SU-DHL-6 (cell line): ENCODE measurements around the gene PDZD8.
"Not testable (repeated sequence)": the region's sequence is repeated elsewhere in the genome, so short reads cannot be mapped to it uniquely, and the experiment has no call there.

ENCODE experiments used
- H2AFZ ChIP-seq: fragments of 200-600 bp; sonication (generic); 2 replicates; pipeline ENCODE4 v1.6.1; 2014; ENCODE audit warnings: low read depth, mild to moderate bottlenecking, moderate library complexity, mixed read lengths, antibody characterized with exemption, low read length; ENCODE audit not compliant: severe bottlenecking
- H3F3A ChIP-seq: fragments of 200-600 bp; shearing (Covaris generic); 2 replicates; pipeline ENCODE4 v1.6.0; 2016; ENCODE audit warnings: antibody characterized with exemption, mild to moderate bottlenecking; ENCODE audit not compliant: insufficient read depth
- H3K27ac ChIP-seq: fragments of 200-600 bp; sonication (generic); 2 replicates; pipeline ENCODE4 v1.5.1; 2016; ENCODE audit warnings: low read depth, mild to moderate bottlenecking, low read length, moderate library complexity, mixed read lengths
- H3K27me3 ChIP-seq: fragments of 200-600 bp; sonication (generic), shearing (Covaris generic); 2 replicates; pipeline ENCODE4 v1.6.0; 2014; ENCODE audit warnings: mild to moderate bottlenecking, low read length
- H3K36me3 ChIP-seq: fragments of 200-600 bp; sonication (generic); 2 replicates; pipeline ENCODE4 v1.6.1; 2014; ENCODE audit warnings: mild to moderate bottlenecking, low read length, mixed read lengths
- H3K4me2 ChIP-seq: fragments of 300-600, 200-600 bp; shearing (Covaris generic), sonication (generic); 2 replicates; pipeline ENCODE4 v1.6.0; 2014; ENCODE audit warnings: low read length, low read depth, mild to moderate bottlenecking; ENCODE audit not compliant: poor library complexity, severe bottlenecking
- H3K4me3 ChIP-seq: fragments of 200-600 bp; sonication (generic); 2 replicates; pipeline ENCODE4 v1.5.1; 2014; ENCODE audit warnings: antibody characterized with exemption, low read length, mild to moderate bottlenecking, mixed read lengths; ENCODE audit not compliant: insufficient read depth, poor library complexity, severe bottlenecking
- H3K79me2 ChIP-seq: fragments of 200-600 bp; sonication (generic); 2 replicates; pipeline ENCODE4 v1.6.1; 2014; ENCODE audit warnings: mild to moderate bottlenecking, low read length, moderate library complexity; ENCODE audit not compliant: insufficient read depth
- H3K9ac ChIP-seq: fragments of 200-600 bp; sonication (generic); 2 replicates; pipeline ENCODE4 v1.7.0; 2014; ENCODE audit warnings: mild to moderate bottlenecking, low read length
- H3K9me2 ChIP-seq: fragments of 200-600 bp; sonication (generic); replicated peaks from 2 replicates; pipeline ENCODE4 v1.6.1; 2014; ENCODE audit warnings: low read length; ENCODE audit not compliant: insufficient read depth
- H3K9me3 ChIP-seq: fragments of 200-600 bp; sonication (generic); 2 replicates; pipeline ENCODE4 v1.6.1; 2014; ENCODE audit warnings: low read length, mixed read lengths; ENCODE audit not compliant: insufficient read depth
- H4K20me1 ChIP-seq: fragments of 200-600 bp; sonication (generic); 2 replicates; pipeline ENCODE4 v1.6.1; 2014; ENCODE audit warnings: low read depth, mild to moderate bottlenecking, antibody characterized with exemption, low read length, moderate library complexity, mixed read lengths
- EZH2phosphoT487 ChIP-seq: fragments of 200-600 bp; sonication (generic), shearing (Covaris generic); conservative IDR thresholded peaks from 2 replicates; pipeline ENCODE4 v1.6.1; 2018; ENCODE audit warnings: mild to moderate bottlenecking, antibody characterized with exemption, low read length, moderate library complexity, mixed read lengths
- TF ChIP-seq, protein P1 (sequence below): fragments of 200-600 bp; sonication (generic); IDR thresholded peaks from one replicate; pipeline ENCODE4 v1.5.1; 2017; ENCODE audit warnings: antibody characterized with exemption, mild to moderate bottlenecking, low read length, moderate library complexity; ENCODE audit not compliant: insufficient read depth, poor library complexity, severe bottlenecking

Gene PDZD8

DNA sequence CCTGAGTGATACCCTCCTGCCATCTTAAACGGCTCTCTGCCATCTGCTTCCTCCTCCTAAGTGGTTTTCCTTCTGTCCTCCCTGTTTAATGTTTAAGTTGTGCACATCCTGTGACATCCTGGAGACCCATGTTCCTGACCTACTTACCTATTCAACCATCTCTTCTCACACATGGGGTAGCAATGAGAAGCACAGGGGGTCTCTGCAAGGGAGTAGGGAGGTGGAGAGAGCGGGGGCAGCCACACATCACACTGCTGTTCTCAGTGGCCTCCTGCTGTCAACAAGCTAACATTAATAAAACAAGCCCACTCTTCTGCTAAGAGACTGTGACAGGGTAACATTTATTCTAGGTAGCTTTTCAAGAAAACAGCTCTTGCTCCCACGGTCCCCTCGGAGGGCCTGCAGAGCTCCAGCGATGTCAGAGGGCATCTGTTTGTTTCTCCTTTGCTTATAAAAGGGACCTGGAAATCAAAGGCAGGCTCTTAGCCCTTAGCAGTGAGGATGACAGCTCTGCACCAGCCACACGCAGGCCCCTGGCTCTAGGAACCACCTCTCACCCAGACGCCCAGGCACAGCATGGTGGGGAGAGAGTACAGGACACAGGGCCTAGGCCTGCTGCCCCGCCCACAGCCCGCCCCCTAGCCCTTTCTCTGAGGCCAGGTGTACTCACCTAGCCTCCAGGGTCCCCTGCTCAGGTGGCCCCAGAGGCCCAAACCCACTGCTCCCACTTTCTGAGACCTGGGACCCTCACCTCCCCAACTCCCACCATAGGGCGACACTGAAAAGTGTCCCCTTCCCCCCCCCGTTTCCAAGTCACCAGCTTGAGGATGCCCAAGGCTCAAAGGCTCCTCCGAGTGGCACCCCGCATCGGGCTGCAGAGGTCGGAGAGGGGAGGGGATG, 135.3 kb downstream of the PDZD8 start:
- Histone ChIP-seq H3K9ac (no peak overlapping the region), H3K9me3 (0 out of 2 replicates have a peak, but pooled peaks cover 5% of the 10 kb centered on the region), H3K36me3 (no peaks in the 10 kb centered on the region), H3K9me2 (no peaks in the 10 kb centered on the region), H3K27ac (no peak overlapping the region), H3K79me2 (no peaks in the 10 kb centered on the region), H4K20me1 (no peaks in the 10 kb centered on the region), H3K27me3 (no peaks in the 10 kb centered on the region), H3K4me3 (no peak overlapping the region), H3K4me2 (no peak overlapping the region), H2AFZ (no peak overlapping the region), H3F3A (no peaks in the 10 kb centered on the region)
- no peak for TF ChIP-seq EZH2phosphoT487
- TF ChIP-seq, protein P1, sequence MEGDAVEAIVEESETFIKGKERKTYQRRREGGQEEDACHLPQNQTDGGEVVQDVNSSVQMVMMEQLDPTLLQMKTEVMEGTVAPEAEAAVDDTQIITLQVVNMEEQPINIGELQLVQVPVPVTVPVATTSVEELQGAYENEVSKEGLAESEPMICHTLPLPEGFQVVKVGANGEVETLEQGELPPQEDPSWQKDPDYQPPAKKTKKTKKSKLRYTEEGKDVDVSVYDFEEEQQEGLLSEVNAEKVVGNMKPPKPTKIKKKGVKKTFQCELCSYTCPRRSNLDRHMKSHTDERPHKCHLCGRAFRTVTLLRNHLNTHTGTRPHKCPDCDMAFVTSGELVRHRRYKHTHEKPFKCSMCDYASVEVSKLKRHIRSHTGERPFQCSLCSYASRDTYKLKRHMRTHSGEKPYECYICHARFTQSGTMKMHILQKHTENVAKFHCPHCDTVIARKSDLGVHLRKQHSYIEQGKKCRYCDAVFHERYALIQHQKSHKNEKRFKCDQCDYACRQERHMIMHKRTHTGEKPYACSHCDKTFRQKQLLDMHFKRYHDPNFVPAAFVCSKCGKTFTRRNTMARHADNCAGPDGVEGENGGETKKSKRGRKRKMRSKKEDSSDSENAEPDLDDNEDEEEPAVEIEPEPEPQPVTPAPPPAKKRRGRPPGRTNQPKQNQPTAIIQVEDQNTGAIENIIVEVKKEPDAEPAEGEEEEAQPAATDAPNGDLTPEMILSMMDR, result no peak

DNA sequence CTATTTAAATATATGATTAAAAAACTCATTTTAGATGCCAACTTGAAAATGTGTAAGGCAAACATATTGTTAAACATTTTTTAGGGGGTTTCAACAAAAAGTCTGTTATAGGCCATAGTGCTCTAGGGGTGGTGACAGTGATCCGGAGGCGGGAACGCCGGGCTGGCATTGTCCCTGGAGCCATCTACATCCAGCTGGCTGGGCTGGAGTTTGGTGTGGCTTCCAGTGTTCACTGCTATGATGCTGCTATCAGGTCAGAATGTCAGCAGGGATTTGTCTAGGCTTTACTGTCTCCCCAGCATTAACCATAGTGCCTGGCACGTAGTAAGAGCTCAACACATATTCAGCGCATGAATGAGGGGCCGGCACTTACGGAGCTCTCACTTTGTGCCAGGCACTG, 136.2 kb downstream of the PDZD8 start:
- no peaks in the 10 kb centered on the region for H3F3A ChIP-seq
- H3K27me3 ChIP-seq, result no peaks in the 10 kb centered on the region
- no peaks in the 10 kb centered on the region for H3K79me2 ChIP-seq
- no peak overlapping the region for H2AFZ ChIP-seq
- TF ChIP-seq EZH2phosphoT487, result no peak
- TF ChIP-seq, protein P1, result no peak
- H3K9me3 ChIP-seq, result 0 out of 2 replicates have a peak, but pooled peaks cover 5% of the 10 kb centered on the region
- no peaks in the 10 kb centered on the region for H3K36me3 ChIP-seq
- H4K20me1 ChIP-seq, result no peaks in the 10 kb centered on the region
- H3K4me3 ChIP-seq, result no peak overlapping the region
- no peak overlapping the region for H3K27ac ChIP-seq
- H3K9ac ChIP-seq, result no peak overlapping the region
- no peak overlapping the region for H3K4me2 ChIP-seq
- no peaks in the 10 kb centered on the region for H3K9me2 ChIP-seq

DNA sequence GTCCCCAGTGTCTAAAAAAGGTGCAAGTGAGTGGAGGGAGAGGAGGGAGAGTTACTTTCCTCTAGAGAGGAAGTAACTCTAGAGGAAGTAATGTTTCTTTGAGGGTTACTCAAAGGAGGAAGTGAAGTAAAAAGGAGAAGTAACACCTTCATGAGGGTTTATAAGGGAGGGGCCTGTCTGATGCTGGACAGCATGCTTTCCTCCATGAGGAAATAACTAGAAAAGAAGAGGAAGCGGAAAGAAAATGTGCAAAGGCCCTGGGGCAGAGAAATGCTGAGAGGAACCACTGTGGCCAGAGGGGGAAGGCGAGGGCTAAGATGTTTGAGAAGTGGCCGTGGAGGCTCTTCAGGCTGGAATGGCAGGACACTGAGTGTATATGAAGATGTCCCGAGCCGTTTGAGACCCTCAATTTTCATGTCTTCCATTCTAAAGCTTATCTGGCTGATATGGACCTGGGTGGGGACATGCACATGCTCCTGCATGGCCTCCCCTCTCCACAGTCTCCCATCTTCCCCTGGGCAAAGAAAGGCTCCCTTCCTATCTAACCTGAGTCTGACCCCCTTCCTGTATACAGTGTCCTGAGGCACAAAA, 137.7 kb downstream of the PDZD8 start:
- Histone ChIP-seq H3K27ac (no peak overlapping the region), H3K9me3 (0 out of 2 replicates have a peak, but pooled peaks cover 5% of the 10 kb centered on the region), H2AFZ (no peak overlapping the region), H3K36me3 (no peaks in the 10 kb centered on the region), H3K4me2 (no peak overlapping the region), H3K4me3 (no peak overlapping the region), H3K9ac (no peak overlapping the region), H3F3A (no peaks in the 10 kb centered on the region), H4K20me1 (no peaks in the 10 kb centered on the region), H3K9me2 (no peaks in the 10 kb centered on the region), H3K79me2 (no peaks in the 10 kb centered on the region), H3K27me3 (no peaks in the 10 kb centered on the region)
- no peak for TF ChIP-seq EZH2phosphoT487
- TF ChIP-seq, protein P1, result no peak

DNA sequence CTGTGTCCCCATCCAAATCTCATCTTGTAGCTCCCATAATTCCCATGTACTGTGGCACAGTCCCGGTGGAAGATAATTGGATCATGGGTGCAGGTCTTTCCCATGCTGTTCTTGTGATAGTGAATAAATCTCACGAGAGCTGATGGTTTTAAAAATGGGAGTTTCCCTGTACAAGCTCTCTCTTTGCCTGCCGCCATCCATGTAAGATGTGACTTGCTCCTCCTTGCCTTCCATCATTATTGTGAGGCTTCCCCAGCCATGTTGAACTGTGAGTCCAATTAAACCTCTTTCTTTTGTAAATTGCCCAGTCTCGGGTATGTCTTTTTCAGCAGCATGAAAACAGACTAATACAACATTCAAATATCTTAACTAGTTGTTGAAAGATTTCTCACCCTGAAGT, 145.1 kb downstream of the PDZD8 start:
- not testable (repeated sequence) for H3K27me3 ChIP-seq, H3K4me2 ChIP-seq, H3F3A ChIP-seq, H3K9me2 ChIP-seq, H3K79me2 ChIP-seq, H4K20me1 ChIP-seq, H3K27ac ChIP-seq, H3K9ac ChIP-seq, H3K36me3 ChIP-seq, H3K9me3 ChIP-seq, H3K4me3 ChIP-seq, H2AFZ ChIP-seq
